NCI-H1694 (cell line): ENCODE measurements around the gene WBP1.

Experiments used
- DNase-seq: peaks from one replicate; lab custom pipeline; 2025; lab: John Stamatoyannopoulos, UW

Gene WBP1

DNA sequence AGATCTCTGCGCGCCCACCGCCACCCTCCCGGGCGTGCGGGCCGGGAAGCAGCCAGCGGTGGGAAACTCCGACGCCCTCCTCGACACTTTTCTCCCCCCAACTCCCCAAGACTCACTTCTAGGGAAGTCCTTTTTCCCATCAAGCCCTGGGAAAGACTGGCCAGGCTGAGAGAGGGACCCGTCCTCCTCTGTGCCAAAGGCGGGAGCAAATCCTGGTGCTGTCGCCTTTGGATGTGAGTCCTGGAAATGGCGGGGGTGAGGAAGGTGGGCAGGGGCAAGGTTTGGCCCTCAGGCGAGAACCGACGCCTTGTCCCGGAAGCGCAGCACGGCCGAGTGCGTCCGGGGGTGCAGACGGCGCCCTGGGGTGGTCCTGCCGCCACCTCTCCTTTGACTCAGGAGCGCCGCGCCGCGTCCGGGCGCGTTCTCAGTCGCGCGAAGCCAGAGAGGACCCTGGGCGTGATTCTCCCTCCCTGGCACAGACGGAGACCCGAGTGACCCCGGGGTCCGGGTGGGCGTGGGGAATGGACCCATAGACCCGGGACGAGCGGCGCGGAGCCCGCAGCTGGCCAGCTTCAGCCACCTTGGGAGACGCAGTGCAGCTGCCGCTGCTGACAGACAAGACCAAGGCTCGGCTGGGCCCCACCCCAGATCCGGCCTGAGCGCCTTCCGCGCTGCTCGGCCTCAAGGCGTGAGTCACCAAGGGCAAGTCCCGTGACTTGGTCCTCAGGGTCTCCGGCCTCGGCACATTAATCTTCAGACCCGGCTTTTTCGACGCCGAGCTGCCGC lies 44.7 kb downstream of the WBP1 start:
- no peak for DNase-seq

- DNase-seq, result no peak
Observed at GRCh38 chr2:74503506-74504475, 45.6 kb downstream of the WBP1 start.

GRCh38 chr2:74504591-74504990 lies 46.4 kb downstream of the WBP1 start:
- no peak for DNase-seq

- no peak for DNase-seq
Observed at GRCh38 chr2:74505448-74506246, 47.4 kb downstream of the WBP1 start.

DNA sequence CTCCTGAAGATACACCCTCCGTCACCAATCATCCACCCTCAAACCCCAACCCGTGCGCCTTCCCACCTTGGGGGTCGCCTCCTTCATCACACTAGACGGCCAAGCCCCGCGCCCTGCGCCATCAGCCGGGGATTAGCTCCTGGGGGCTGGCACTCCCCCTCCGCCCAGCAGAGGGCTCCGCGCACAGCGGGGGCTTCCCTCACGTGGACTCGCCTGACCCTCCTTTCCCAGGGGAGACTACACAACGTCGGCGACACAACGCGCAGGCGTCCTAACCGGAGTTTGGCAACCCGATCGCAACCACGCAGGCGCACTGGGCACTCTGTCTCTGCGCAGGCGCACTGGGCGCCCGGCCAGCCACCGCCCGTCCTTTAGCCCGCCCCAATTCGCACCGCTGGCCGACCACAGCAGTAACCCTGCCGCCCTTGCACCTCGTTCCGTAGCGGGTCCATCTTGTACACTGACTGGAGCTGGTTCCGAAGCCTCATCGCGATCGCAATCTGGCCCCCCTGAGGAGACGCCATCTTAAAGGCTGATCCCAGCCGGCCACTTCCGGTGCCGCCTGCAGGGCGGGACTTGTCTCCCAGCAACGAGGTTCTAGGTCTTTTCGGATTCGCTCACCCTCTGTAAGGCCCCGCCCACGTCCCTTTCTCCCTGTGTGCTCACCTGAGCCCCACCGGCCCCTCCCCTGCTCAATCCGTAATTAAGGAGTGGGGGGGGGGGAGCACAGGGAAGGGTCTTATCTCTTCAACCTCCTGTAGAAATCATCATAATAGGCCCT lies 49.1 kb downstream of the WBP1 start, which contains the start of gene PCGF1:
Gene PCGF1 (minus strand): TSS at position 551 of the 781 bp plus-strand sequence. CDS start 27 bp downstream, at position 524.
- peak; percentile 99 for DNase-seq

- DNase-seq, result peak; percentile 47
Observed at GRCh38 chr2:74507926-74508520, 49.8 kb downstream of the WBP1 start.

DNA sequence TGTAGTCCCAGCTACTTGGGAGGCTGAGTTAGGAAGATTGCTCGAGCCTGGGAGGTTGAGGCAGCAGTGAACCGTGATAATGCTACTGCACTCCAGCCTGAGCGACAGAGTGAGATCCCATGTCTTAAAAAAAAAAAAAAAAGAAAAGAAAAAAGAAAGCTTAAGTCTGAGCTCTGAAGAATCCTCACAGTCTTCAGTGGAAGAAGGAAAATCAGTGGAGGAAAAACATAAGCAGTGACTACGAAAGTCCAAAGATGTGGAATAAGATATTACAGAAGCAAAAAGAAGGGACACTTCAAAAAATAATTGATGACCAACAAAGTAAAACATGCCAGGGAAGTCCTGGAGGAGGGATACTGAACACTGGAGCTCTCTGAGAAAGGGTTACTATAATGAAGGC lies 52.0 kb downstream of the WBP1 start:
- no peak for DNase-seq
